ENCODE measurements around the gene ABCE1. TPM values are rescaled to one million over a fixed set of nuclear protein-coding genes. Genes with fewer than 3 reads are reported as not detected.

Gene ABCE1
- total RNA-seq, 1 donor from 2014 or later: 45.6 TPM

DNA sequence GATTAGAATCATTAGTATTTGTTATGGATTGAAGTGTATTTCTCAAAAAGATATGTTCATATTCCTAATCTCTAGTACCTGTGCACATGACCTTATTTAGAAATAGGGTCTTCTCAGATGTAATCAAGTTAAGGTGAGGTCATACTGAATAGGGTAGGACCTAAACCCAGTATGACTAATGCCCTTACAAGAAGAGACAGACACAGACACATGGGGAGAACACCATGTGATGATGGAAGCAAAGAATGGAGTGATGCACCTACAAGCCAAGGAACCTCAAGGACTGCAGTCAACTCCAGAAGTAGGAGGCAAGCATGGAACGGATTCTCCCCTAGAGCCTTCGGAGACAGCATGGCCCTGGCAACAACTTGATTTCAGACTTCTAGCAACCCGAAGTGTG, 50.9 kb downstream of the ABCE1 start:
- Mint-ChIP-seq H3K36me3 (ENCODE audit: unreplicated experiment) (peaks cover 60% of the 10 kb centered on the region), H3K4me1 (ENCODE audit: unreplicated experiment) (no peaks in the 10 kb centered on the region), H3K27ac (ENCODE audit: unreplicated experiment) (no peak overlapping the region), H3K9me3 (ENCODE audit: unreplicated experiment) (no peaks in the 10 kb centered on the region), H3K4me3 (ENCODE audit: unreplicated experiment) (no peak overlapping the region), H3K27me3 (ENCODE audit: unreplicated experiment) (no peaks in the 10 kb centered on the region)
- TF ChIP-seq, protein P1, sequence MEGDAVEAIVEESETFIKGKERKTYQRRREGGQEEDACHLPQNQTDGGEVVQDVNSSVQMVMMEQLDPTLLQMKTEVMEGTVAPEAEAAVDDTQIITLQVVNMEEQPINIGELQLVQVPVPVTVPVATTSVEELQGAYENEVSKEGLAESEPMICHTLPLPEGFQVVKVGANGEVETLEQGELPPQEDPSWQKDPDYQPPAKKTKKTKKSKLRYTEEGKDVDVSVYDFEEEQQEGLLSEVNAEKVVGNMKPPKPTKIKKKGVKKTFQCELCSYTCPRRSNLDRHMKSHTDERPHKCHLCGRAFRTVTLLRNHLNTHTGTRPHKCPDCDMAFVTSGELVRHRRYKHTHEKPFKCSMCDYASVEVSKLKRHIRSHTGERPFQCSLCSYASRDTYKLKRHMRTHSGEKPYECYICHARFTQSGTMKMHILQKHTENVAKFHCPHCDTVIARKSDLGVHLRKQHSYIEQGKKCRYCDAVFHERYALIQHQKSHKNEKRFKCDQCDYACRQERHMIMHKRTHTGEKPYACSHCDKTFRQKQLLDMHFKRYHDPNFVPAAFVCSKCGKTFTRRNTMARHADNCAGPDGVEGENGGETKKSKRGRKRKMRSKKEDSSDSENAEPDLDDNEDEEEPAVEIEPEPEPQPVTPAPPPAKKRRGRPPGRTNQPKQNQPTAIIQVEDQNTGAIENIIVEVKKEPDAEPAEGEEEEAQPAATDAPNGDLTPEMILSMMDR (IDR thresholded peaks at IDR 0.05): no peak
- no peak for DNase-seq (ENCODE audit: extremely low spot score, unreplicated experiment)

DNA sequence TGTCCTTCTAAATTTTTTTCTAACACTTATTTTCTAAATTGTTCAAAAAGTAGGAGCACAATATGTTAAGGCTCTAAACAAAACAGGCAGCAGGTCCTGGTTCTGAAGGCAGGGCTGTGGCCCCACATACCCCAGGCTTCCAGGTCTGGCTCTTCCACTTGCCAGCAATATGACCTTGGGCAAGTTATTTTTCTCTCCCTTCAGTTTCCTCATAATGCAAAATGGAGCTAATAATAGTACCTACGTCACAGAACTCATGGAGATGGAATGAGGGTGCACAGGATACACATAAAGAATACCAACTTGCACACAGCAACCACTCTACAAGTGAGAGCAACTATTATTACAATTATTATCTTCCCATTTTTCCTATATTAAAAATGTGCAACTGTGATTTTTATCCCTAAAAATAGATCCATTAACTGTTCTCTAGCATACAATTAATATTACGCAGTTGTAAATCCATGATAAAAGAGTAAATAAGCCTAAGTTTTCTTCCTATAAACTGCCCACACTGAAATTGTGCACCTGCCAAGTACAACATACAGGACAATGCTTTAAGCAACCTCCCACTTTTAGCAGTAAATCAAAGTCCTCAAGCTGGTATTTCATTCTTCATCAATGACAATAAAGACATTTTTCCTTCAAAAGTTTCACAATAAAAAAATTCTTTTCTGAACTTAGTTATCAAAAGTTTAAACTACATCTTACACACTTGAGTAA, 55.2 kb downstream of the ABCE1 start:
- Mint-ChIP-seq H3K4me1 (ENCODE audit: unreplicated experiment) (no peaks in the 10 kb centered on the region), H3K4me3 (ENCODE audit: unreplicated experiment) (no peak overlapping the region), H3K27me3 (ENCODE audit: unreplicated experiment) (no peaks in the 10 kb centered on the region), H3K36me3 (ENCODE audit: unreplicated experiment) (peaks cover 47% of the 10 kb centered on the region), H3K27ac (ENCODE audit: unreplicated experiment) (no peak overlapping the region), H3K9me3 (ENCODE audit: unreplicated experiment) (no peaks in the 10 kb centered on the region)
- TF ChIP-seq, protein P1 (IDR thresholded peaks at IDR 0.05): no peak
- DNase-seq (ENCODE audit: extremely low spot score, unreplicated experiment): no peak

DNA sequence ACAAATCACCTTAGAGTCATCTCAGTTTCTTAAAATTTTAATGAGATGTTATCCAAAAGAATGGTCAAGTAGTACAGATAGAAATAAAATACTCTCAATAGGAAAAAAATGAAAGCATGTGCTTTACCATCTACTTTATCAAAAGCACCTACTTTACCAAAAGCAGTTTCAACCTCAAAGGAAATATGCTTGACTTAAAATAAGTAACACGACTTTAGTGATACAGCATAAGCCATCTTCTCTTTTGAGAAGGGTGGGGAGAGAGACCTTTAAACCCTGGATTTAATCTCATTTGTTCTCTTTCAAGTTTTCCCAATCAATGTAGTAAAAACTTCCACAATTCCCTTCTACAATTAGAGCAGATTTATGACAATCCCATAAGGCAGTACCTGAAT, 55.8 kb downstream of the ABCE1 start:
- Mint-ChIP-seq H3K4me1 (ENCODE audit: unreplicated experiment) (no peaks in the 10 kb centered on the region), H3K9me3 (ENCODE audit: unreplicated experiment) (no peaks in the 10 kb centered on the region), H3K4me3 (ENCODE audit: unreplicated experiment) (no peak overlapping the region), H3K27ac (ENCODE audit: unreplicated experiment) (no peak overlapping the region), H3K27me3 (ENCODE audit: unreplicated experiment) (no peaks in the 10 kb centered on the region), H3K36me3 (ENCODE audit: unreplicated experiment) (peaks cover 44% of the 10 kb centered on the region)
- DNase-seq (ENCODE audit: extremely low spot score, unreplicated experiment): no peak
- TF ChIP-seq, protein P1 (IDR thresholded peaks at IDR 0.05): no peak

DNA sequence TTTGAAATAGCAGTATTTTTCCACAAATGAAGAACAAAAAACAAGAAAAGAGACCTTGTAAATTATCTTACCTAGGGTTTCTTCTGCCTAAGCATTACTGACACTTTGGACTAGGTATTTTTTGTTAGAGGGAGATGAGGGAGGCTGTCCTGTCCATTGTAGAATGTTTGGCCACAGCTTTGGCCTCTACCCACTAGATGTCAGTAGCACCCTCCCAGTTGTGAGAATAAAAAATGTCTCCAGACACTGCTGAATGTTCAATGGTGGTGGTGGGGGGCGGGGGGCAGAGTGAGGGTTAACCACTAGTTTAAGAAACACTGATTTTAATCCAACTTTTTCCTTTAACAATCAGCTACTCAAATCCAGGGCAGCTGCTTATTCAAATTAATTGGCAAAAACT, 56.5 kb downstream of the ABCE1 start:
- no peak overlapping the region for H3K27ac Mint-ChIP-seq (ENCODE audit: unreplicated experiment)

DNA sequence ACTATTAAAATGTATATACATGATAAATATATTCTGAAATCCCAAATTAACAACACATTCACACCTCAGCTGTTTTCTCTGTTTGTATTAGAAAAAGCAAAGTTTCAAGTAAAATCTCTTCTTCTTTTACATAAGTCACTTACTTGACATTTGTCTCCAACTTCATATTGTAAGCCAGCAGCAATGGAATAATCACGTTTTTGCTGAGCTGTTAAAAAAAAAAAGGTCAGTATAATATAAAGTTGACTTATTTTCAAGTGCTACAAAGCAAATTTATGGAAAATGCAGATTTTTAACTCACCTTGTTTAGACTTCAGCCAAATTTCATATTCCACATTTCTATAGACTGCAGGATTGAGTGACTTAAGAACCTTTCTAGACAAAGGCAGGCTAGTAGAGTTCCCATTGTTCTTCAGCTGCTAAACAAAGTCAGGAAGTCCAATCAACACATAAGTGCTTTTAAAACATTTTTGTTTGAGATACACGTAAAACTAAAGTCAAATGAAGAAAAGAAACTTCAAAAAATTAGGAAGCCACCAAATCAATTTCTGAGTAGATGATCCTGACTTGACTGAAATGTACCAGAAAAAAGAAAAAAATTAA, 57.3 kb downstream of the ABCE1 start:
- H3K27me3 Mint-ChIP-seq (ENCODE audit: unreplicated experiment): no peaks in the 10 kb centered on the region
- TF ChIP-seq, protein P1 (IDR thresholded peaks at IDR 0.05): no peak
- H3K36me3 Mint-ChIP-seq (ENCODE audit: unreplicated experiment): peaks cover 32% of the 10 kb centered on the region
- DNase-seq (ENCODE audit: extremely low spot score, unreplicated experiment): no peak
- H3K27ac Mint-ChIP-seq (ENCODE audit: unreplicated experiment): no peak overlapping the region
- H3K4me1 Mint-ChIP-seq (ENCODE audit: unreplicated experiment): no peaks in the 10 kb centered on the region
- H3K4me3 Mint-ChIP-seq (ENCODE audit: unreplicated experiment): no peak overlapping the region
- H3K9me3 Mint-ChIP-seq (ENCODE audit: unreplicated experiment): no peaks in the 10 kb centered on the region

More for the DNA sequence above, 56.5 kb downstream of the ABCE1 start:
- TF ChIP-seq, protein P1 (IDR thresholded peaks at IDR 0.05): peak; percentile 56
- Mint-ChIP-seq H3K4me1 (ENCODE audit: unreplicated experiment) (no peaks in the 10 kb centered on the region), H3K9me3 (ENCODE audit: unreplicated experiment) (no peaks in the 10 kb centered on the region), H3K36me3 (ENCODE audit: unreplicated experiment) (peaks cover 40% of the 10 kb centered on the region), H3K27me3 (ENCODE audit: unreplicated experiment) (no peaks in the 10 kb centered on the region), H3K4me3 (ENCODE audit: unreplicated experiment) (no peak overlapping the region)
- DNase-seq (ENCODE audit: extremely low spot score, unreplicated experiment): no peak

Data from osteocyte (in vitro differentiated cells).